ENCODE data around the gene DGKE. TPM values are rescaled to one million over a fixed set of nuclear protein-coding genes. Genes with fewer than 3 reads are reported as not detected.

The DGKE gene
- total and polyA plus RNA-seq, 2 of the 8 experiments (the other 6 are each of a cell fraction or from before 2014, with no cell fraction given), result 1.7 to 7.4 TPM

DNA sequence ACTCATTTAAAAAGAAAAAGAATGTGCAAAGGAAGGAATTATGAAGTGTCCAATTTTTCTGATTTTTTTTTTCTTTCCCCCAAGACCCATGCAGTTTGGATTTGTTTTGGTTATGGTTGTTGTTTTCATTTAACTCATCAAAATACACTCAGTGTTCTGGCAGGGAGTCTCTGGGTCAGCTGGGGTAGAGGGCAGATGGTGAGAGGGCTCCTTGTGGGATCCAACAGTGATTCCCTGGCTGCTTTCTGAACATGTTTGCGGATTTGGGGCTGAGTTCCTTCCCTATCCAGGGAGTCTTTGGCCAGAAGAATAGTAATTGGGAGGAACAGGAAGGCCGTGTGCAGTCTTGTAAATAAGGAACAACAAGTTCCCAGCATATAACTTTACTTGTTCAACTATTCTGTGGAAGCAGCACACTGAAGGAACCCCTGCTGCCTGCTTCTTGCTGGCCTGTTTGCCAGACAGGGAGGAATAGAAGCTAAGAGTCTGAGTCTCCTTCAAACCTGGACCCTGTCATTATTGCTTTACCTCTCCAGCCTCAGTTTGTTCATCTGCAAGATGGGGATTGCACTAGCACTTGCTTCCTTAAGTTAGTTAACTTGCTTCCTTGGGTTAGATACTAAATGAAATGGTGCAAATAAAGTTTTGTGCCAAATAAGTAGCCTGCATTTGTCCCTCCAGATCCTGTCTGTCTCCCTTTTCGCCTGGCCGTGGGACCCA is 32.3 kb upstream of the DGKE start:
- ChIA-PET POLR2A (ENCODE audit: partially characterized antibody) (interaction anchor here (1.4 kb wide), 1 partner anchor 16 kb away, joined by 3 read pairs; no protein-coding TSS in a partner anchor), CTCF (ENCODE audit: partially characterized antibody) (no interaction called here)
- Histone ChIP-seq H3K27ac (ENCODE audit: low read depth, low read length) (no peak overlapping the region), H3K23ac (ENCODE audit: insufficient read length) (no peak overlapping the region), H3K14ac (ENCODE audit: insufficient read length) (no peak overlapping the region), H2BK12ac (ENCODE audit: low read depth, low read length) (no peak overlapping the region), H4K8ac (ENCODE audit: extremely low read depth, insufficient read depth, low read length) (no peak overlapping the region), H3K4me3 (ENCODE audit: extremely low read depth in 1 of 4, insufficient read depth in 2 of 4, low read depth in 3 of 4, low read length in 4 of 4) (no peak overlapping the region), H3K9ac (replicated peaks in 1 of 4; ENCODE audit: extremely low read depth in 1 of 4, low read depth in 3 of 4, low read length in 3 of 4) (no peak overlapping the region), H2BK20ac (ENCODE audit: low read length) (no peak overlapping the region), H3K27me3 (replicated peaks in 1 of 4; ENCODE audit: control insufficient read depth in 3 of 4, extremely low read depth in 1 of 4, insufficient read depth in 3 of 4, low read length in 3 of 4) (no peaks in the 10 kb centered on the region), H4K20me1 (replicated peaks in 1 of 2; ENCODE audit: control insufficient read depth in 1 of 2, insufficient read depth in 2 of 2, low read length in 2 of 2) (no peaks in the 10 kb centered on the region), H3K4me1 (replicated peaks in 1 of 4; ENCODE audit: control insufficient read depth in 3 of 4, insufficient read depth in 4 of 4, low read length in 3 of 4) (peaks cover 0 to 3% (median 0%) of the 10 kb centered on the region in 4 experiments; a peak in 3 of 7 replicates), H2AFZ (ENCODE audit: low read length) (no peak overlapping the region), H2BK15ac (ENCODE audit: low read length) (no peak overlapping the region), H4K91ac (replicated peaks; ENCODE audit: insufficient read length, low read length) (no peak overlapping the region), H3K79me2 (ENCODE audit: control insufficient read depth in 1 of 2, insufficient read depth in 2 of 2, low read length in 2 of 2) (no peaks in the 10 kb centered on the region), H3K23me2 (ENCODE audit: low read depth, low read length) (0 out of 2 replicates have a peak, but pooled peaks cover 2% of the 10 kb centered on the region), H3K36me3 (ENCODE audit: control insufficient read depth in 2 of 4, insufficient read depth in 4 of 4, low read length in 3 of 4) (no peaks in the 10 kb centered on the region), H3K9me3 (ENCODE audit: insufficient read depth in 2 of 2, low read depth in 1 of 2, low read length in 1 of 2) (no peaks in the 10 kb centered on the region), H3K4ac (replicated peaks; ENCODE audit: insufficient read length, low read depth, low read length) (no peak overlapping the region), H2BK5ac (ENCODE audit: low read depth, low read length) (no peak overlapping the region), H4K5ac (ENCODE audit: insufficient read length, low read depth, low read length) (no peak overlapping the region), H3K4me2 (ENCODE audit: insufficient read depth in 1 of 2, low read depth in 2 of 2, low read length in 2 of 2) (no peak overlapping the region), H3K79me1 (ENCODE audit: low read depth, low read length) (no peaks in the 10 kb centered on the region), H3K56ac (replicated peaks; ENCODE audit: insufficient read length, low read depth, low read length) (no peak overlapping the region), H2BK120ac (replicated peaks; ENCODE audit: low read depth, low read length) (no peak overlapping the region), H2AK5ac (ENCODE audit: low read depth, low read length) (no peak overlapping the region), H3K18ac (ENCODE audit: extremely low read depth, low read length) (no peak overlapping the region)
- 90% methylated on average over 4 of the region's 4 CpGs; no CpG with 5 or more reads in 1 of the 2 experiments for WGBS, 2 experiments (ENCODE audit: extremely low coverage in 1 of 2, insufficient coverage in 1 of 2, insufficient read length in 1 of 2, insufficient replicate concordance in 2 of 2, low coverage in 1 of 2, low lambda C conversion rate in 2 of 2, missing lambda C conversion rate in 1 of 2)
- DNase-seq (ENCODE audit: low read depth in 1 of 2, low spot score in 2 of 2), result no peak
- FAIRE-seq, result no peak
- TF ChIP-seq CREB1 (IDR thresholded peaks at IDR 0.05), result no peak
